Epithelial cell of proximal tubule (primary cell): ENCODE measurements around the gene CLIC1. TPM values are rescaled to one million over a fixed set of nuclear protein-coding genes. Genes with fewer than 3 reads are reported as not detected.

Experiments used
- DNase-seq: peaks from one replicate; pipeline ENCODE4 v3.0.0-alpha.2; 2011; ENCODE audit warnings: low read depth
- H3K4me3 ChIP-seq: 2 replicates; pipeline ENCODE4 v1.5.1; 2011; ENCODE audit warnings: low read depth, mild to moderate bottlenecking, low read length
- total RNA-seq: library from RNA; depleted of rRNA; stranded (reverse); fragments of >200 nt; gene quantifications from 2 replicates; pipeline ENCODE4 v1.2.3, GENCODE V29; 2015
- TF ChIP-seq, protein P1 (sequence below): conservative IDR thresholded peaks from 2 replicates; pipeline ENCODE4 v1.5.1; 2012; ENCODE audit warnings: low read depth, mild to moderate bottlenecking, low read length

CLIC1 gene
- total RNA-seq, 1 donor from 2014 or later: 938 TPM

DNA sequence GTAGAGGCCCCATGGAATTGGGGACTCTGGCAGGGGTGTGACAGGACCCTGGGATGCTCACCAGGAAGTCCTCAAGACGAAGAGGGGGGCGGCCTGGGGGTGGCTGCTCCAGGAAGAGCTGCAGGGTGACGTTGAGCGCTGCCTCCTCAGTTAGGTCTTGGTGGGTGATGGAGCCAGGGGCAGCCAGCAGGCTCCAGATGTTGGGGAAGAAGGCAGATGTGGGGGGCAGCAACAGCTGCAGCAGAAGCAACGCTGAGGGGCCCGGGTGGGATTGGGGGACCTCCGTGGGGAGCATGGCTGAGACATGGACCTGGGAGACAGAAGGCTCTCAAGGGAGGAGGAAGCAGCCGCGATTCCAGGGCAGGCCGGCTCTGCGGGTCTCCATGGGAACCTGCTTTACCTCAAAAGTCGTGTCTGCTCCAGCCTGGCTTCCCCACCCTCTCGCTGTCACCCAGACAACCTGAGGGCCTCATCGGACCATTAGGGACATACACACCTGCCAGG, 40.2 kb upstream of the CLIC1 start:
- TF ChIP-seq, protein P1, sequence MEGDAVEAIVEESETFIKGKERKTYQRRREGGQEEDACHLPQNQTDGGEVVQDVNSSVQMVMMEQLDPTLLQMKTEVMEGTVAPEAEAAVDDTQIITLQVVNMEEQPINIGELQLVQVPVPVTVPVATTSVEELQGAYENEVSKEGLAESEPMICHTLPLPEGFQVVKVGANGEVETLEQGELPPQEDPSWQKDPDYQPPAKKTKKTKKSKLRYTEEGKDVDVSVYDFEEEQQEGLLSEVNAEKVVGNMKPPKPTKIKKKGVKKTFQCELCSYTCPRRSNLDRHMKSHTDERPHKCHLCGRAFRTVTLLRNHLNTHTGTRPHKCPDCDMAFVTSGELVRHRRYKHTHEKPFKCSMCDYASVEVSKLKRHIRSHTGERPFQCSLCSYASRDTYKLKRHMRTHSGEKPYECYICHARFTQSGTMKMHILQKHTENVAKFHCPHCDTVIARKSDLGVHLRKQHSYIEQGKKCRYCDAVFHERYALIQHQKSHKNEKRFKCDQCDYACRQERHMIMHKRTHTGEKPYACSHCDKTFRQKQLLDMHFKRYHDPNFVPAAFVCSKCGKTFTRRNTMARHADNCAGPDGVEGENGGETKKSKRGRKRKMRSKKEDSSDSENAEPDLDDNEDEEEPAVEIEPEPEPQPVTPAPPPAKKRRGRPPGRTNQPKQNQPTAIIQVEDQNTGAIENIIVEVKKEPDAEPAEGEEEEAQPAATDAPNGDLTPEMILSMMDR: no peak
- no peak for DNase-seq
- H3K4me3 ChIP-seq: peak overlapping the region; percentile 36

DNA sequence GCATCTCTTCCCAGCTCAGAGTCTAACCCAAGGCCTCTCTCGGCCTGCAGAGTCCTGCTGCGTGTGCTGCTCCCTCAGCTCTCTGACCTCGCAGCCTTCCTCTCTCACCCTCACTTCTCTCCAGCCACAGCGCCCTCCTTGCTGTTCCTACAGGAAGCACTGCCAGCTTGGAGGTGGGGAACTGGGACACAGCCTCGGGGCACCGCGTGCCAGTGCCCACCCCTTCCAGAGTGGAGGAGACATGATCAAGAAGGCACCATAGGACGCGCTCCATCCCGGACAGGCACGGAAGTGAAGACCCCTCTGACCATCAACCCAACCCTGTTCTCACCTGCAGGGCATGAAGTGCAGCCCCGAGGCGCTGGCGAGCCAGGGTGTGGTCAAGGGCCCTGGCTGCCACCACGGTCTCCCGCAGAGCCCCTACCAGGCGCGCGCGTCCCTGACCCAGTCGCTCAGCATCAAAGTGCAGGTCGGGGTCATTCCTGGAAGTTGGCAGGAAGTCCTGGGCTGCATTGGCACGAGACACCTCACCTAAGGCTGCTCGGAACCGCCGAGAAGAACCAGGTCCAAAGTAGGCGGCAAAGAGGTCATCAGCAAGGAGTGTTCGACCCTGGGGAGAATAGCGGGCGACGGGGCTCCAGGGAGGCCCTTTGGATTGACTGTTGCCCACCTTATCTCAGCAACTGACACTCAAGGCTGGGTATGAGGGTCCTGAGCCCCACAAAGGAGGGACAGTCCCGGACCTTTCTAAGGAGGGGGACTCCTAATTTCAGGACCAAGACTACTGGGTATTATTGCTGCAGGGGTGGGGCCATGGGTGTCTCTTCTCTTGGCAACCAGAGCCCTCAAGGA, 39.5 kb upstream of the CLIC1 start:
- TF ChIP-seq, protein P1: no peak
- no peak for DNase-seq
- no peak overlapping the region for H3K4me3 ChIP-seq

DNA sequence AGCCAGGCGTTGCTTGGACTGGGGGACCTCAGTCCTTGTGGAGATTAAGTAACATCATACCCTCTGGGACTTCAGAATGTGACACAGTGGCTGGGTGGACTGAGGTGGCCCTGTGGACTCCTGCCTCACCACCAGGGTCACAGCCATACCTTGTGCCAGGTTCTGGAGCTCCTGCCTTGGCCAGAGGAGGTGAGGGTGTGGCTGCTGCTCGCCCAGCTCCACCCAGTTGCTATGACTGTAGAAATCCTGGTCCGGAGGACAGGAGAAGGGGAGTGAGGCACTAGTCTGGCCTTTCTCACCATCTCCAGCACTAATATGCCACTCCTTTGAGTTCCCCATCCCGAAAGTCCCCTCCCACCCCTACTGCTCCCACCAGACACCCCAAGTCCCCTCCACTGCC, 38.9 kb upstream of the CLIC1 start:
- no peak overlapping the region for H3K4me3 ChIP-seq
- TF ChIP-seq, protein P1: no peak
- DNase-seq: no peak

DNA sequence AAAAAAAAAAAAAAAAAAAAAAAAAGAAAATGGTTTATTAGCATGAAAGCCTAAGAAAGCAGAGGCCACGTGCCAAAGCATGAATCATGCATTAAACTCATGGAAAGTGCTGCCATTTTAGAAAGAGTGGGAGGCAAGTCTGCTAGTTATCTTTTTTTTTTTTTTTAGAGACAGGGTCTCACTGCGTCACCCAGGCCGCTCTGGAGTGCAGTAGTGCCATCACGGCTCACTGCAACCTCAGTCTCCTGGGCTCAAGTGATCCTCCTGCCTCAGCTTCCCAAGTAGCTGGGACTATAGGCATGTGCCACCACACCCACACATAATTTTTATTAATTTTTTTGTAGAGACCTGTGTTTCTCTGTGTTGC, 35.6 kb upstream of the CLIC1 start:
- DNase-seq: no peak
- TF ChIP-seq, protein P1: no peak
- no peak overlapping the region for H3K4me3 ChIP-seq

DNA sequence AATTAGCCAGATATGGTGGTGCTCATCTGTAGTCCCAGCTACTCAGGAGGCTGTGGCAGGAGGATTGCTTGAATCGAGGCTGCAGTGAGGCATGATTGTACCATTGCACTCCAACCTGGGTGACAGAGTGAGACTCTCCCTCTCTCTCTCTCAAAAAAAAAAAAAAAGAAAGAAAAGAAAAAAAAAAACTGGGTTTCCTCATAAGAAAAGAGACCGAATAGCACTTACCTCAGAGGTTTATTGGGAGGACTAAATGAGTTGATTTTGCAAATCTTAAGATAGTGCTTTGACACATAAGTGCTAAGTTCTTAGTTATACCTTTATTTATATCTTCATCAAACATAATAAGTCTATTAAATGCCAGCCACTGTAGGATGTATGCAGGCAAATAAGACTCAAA, 34.5 kb upstream of the CLIC1 start:
- DNase-seq: no peak
- TF ChIP-seq, protein P1: no peak
- no peak overlapping the region for H3K4me3 ChIP-seq

DNA sequence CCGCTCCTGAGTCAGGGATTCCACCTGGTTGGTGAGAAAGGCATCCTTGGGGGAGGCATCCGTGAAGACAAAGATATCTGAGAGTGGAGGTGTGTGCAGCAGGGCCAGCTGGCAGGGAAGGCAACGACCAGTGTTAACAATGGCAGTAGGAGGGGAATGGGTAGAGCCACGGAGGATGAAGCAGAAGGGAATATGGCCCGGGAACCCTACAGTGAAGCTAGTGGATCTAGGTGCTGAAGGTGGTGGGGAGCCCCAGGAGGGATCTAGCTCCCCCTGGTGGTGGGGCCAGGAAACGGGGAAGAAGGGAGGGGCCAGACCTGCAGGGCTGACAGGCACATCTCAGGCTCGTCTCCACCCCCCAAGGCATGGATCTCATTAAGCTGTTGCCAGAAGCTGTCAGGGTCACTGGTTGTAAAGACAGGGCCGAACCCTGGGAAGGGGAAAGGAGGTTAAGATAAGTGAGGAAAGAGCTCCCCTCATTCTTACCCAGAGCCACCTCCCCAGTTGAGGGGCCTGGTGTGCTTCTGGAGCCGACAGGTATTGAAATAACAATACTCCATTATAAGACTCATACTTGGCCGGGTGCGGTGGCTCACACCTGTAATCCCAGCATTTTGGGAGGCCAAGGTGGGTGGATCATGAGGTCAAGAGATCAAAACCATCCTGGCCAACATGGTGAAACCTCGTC, 33.5 kb upstream of the CLIC1 start:
- H3K4me3 ChIP-seq: no peak overlapping the region
- no peak for DNase-seq
- TF ChIP-seq, protein P1: peak; percentile 91
